Coronary artery (tissue), 2 donors: ENCODE data around the gene ICA1.

ENCODE experiments used
- DNase-seq: peaks from one replicate; pipeline ENCODE4 v3.0.0-alpha.2; 2017; ENCODE audit warnings: low spot score
- H3K27ac ChIP-seq, 2 donors: fragments of 200-600 bp; sonication (generic); one replicate each; pipeline ENCODE4 v1.5.1; 2016 to 2019
- H3K4me3 ChIP-seq: fragments of 200-600 bp; sonication (generic); 2 replicates; pipeline ENCODE4 v1.5.1; 2016; ENCODE audit warnings: mild to moderate bottlenecking, moderate library complexity
- CTCF ChIP-seq: fragments of 200-600 bp; sonication (generic); IDR thresholded peaks from one replicate; pipeline ENCODE4 v1.5.1; 2019; ENCODE audit warnings: antibody characterized with exemption

ICA1 gene

GRCh38 chr7:8263048-8263447 is 1.1 kb upstream of the ICA1 start:
- DNase-seq = no peak
- TF ChIP-seq CTCF = no peak
- Histone ChIP-seq H3K27ac (no peak overlapping the region), H3K4me3 (no peak overlapping the region)

- Histone ChIP-seq H3K27ac (peak overlapping the region; percentile 5 to 75), H3K4me3 (peak overlapping the region; percentile 75)
- no peak for TF ChIP-seq CTCF
- peak; percentile 70 for DNase-seq
Observed at GRCh38 chr7:8260871-8261694, 884 bp downstream of the ICA1 start.

GRCh38 chr7:8259586-8260222 is 2.3 kb downstream of the ICA1 start:
- no peak for TF ChIP-seq CTCF
- H3K27ac ChIP-seq = no peak overlapping the region
- DNase-seq = no peak
- no peak overlapping the region for H3K4me3 ChIP-seq

GRCh38 chr7:8258734-8259133 is 3.2 kb downstream of the ICA1 start:
- TF ChIP-seq CTCF = no peak
- no peak overlapping the region for H3K4me3 ChIP-seq

GRCh38 chr7:8258166-8258565 is 3.8 kb downstream of the ICA1 start:
- no peak for TF ChIP-seq CTCF
- Histone ChIP-seq H3K27ac (no peak overlapping the region), H3K4me3 (no peak overlapping the region)
- no peak for DNase-seq

More at GRCh38 chr7:8258734-8259133, 3.2 kb downstream of the ICA1 start:
- DNase-seq = no peak
- H3K27ac ChIP-seq = no peak overlapping the region

- H3K27ac ChIP-seq = no peak overlapping the region
- TF ChIP-seq CTCF = no peak
Observed at GRCh38 chr7:8255680-8256655, 6.0 kb downstream of the ICA1 start.

More at GRCh38 chr7:8255680-8256655, 6.0 kb downstream of the ICA1 start:
- no peak for DNase-seq
- no peak overlapping the region for H3K4me3 ChIP-seq
